ENCODE measurements around the gene DUSP7. TPM values are rescaled to one million over a fixed set of nuclear protein-coding genes. Genes with fewer than 3 reads are reported as not detected.

DUSP7 gene, protein sequence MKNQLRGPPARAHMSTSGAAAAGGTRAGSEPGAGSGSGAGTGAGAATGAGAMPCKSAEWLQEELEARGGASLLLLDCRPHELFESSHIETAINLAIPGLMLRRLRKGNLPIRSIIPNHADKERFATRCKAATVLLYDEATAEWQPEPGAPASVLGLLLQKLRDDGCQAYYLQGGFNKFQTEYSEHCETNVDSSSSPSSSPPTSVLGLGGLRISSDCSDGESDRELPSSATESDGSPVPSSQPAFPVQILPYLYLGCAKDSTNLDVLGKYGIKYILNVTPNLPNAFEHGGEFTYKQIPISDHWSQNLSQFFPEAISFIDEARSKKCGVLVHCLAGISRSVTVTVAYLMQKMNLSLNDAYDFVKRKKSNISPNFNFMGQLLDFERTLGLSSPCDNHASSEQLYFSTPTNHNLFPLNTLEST
- total RNA-seq, result 12.2 and 17.1 TPM in 2 replicates

DNA sequence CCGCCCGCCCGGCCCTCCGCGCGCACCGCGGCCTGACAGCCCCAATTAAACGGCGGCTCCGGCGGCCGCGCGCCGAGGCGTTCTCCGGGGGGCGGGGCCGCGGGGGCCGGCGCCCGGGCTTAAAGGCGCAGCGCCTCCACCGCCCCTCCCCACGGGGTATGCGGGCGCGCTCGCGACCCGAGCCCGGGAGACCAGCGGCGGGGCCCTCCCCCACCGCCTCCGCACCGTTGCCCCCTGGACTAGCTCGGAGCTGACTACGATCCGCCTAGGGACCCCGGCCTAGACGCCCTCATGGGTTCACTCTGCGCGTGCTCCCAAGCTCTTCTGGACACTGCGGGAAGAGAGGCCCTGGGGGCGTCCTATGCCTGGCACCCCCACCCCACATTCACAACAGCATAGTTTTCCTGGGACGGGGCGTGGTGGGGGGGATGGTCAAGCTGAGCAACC lies at the start of gene DUSP7:
Gene DUSP7 (minus strand): TSS at position 51 of the 447 bp plus-strand sequence. CDS start 205 bp downstream, outside the sequence.

Other genes starting within 250 kb of the DUSP7 start
- not detected in 2 replicates for gene IQCF2, start 195.0 kb downstream of the DUSP7 start, total RNA-seq
- gene IQCF5, start 181.0 kb downstream of the DUSP7 start, total RNA-seq, result not detected in 2 replicates
- not detected in 2 replicates for gene IQCF1, start 153.2 kb downstream of the DUSP7 start, total RNA-seq
- 21.1 and 23.0 TPM in 2 replicates for gene RRP9, start 114.7 kb downstream of the DUSP7 start, total RNA-seq
- 20.4 and 31.6 TPM in 2 replicates for gene PARP3, start 114.2 kb downstream of the DUSP7 start, total RNA-seq
- gene GPR62, start 101.2 kb downstream of the DUSP7 start, total RNA-seq, result not detected in 2 replicates
- 27.5 and 50.2 TPM in 2 replicates for gene PCBP4, start 89.1 kb downstream of the DUSP7 start, total RNA-seq
- gene ABHD14B, start 82.5 kb downstream of the DUSP7 start, total RNA-seq, result 43.5 and 44.7 TPM in 2 replicates
- gene ABHD14A, start 81.5 kb downstream of the DUSP7 start, total RNA-seq, result 20.7 and 29.2 TPM in 2 replicates
- 52.7 and 73.5 TPM in 2 replicates for gene ACY1, start 73.0 kb downstream of the DUSP7 start, total RNA-seq
- gene RPL29, start 60.7 kb downstream of the DUSP7 start, total RNA-seq, result 1,720 and 2,013 TPM in 2 replicates
- 1.1 and 4.7 TPM in 2 replicates for gene POC1A, start 97.9 kb upstream of the DUSP7 start, total RNA-seq
- 22.7 and 29.6 TPM in 2 replicates for gene ALAS1, start 141.6 kb upstream of the DUSP7 start, total RNA-seq
- not detected in 2 replicates for gene TLR9, start 169.1 kb upstream of the DUSP7 start, total RNA-seq
- gene TWF2, start 182.6 kb upstream of the DUSP7 start, total RNA-seq, result 113 and 128 TPM in 2 replicates
- gene PPM1M, start 189.2 kb upstream of the DUSP7 start, total RNA-seq, result 11.7 and 12.5 TPM in 2 replicates
- 44.7 and 49.6 TPM in 2 replicates for gene WDR82, start 222.1 kb upstream of the DUSP7 start, total RNA-seq
- 6.7 and 8.4 TPM in 2 replicates for gene GLYCTK, start 231.3 kb upstream of the DUSP7 start, total RNA-seq

Measured in cardiac atrium fibroblast (primary cell).